GM21576 (cell line): ENCODE data around the gene MAPK8IP3.

ENCODE experiments used
- ATAC-seq: cut with Tn5 transposase; IDR thresholded peaks from one replicate; pipeline ENCODE4 v1.9.1; 2021; ENCODE audit warnings: mild to moderate bottlenecking, moderate library complexity; ENCODE audit not compliant: unreplicated experiment

Gene MAPK8IP3

DNA sequence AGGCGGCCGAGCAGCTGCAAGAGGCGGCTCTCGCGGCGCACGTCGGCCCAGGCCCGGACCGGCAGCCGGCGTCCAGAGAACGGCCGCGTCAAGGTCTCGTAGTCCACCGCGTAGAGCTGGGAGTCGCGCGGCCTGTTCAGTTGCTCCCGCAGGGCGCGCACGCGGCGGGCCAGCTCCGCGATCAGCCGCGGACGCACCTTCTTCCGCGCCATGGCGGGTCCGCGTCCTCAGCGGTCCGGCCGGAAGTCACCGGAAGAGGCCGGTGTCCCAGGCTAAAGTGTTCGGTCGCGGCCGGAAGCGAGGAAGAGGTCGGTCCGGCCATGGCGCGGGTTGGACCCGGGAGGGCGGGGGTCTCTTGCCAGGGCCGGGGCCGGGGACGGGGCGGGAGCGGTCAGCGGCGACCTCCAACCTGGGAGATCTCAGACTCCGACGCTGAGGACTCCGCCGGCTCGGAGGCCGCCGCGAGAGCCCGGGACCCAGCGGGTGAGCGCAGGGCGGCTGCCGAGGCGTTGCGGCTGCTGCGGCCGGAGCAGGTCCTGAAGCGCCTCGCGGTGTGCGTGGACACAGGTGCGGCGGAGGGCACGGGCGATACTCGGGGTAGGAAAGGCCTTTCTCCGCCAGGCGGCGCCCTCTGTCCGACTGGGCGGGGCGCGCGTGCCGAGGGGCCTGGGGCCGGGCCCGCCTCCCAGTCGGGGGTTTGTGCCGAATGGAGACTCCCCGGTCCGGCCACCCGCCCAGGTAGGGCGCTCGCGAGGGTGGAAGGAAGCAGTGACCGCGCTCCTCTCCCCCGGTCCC lies 67.1 kb downstream of the MAPK8IP3 start, which contains the start of gene MRPS34:
TSS of gene MRPS34 (minus strand) at position 227 of the 795 bp plus-strand sequence. CDS start at position 212, 15 bp downstream.
- ATAC-seq = peak; percentile 40

DNA sequence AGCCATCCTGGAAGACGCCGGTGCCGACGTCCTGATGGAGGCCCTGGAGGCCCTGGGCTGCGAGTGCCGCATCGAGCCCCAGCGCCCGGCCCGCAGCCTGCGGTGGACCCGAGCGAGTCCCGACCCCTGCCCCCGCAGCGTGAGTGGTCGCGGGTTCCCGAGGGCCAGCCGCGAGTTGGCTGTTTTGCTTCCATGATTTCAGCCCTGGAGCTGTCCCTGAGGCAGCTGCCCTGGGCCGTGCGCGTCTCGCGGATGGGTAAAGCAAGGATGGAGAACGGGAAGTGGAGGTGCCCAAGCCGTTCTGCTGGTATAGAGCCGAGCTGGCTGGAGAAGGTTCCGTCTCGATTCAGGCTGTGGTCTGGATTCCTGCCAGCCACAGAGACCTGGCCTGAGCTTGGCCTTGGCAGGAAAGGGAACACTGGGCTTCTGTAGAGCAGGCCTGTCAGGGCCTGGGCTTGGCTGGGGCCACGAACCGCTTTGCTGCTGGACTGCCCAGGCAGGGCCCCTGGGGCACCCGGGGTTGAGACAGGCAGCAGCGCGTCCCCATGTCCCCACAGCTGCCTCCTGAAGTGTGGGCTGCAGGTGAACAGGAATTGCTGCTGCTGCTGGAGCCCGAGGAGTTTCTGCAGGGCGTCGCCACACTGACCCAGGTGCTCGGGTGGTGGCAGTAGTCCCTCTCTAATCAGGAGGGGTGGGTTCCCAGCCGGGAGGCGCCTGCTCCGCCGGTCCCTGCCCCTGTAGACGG lies 67.9 kb downstream of the MAPK8IP3 start:
- ATAC-seq = no peak

DNA sequence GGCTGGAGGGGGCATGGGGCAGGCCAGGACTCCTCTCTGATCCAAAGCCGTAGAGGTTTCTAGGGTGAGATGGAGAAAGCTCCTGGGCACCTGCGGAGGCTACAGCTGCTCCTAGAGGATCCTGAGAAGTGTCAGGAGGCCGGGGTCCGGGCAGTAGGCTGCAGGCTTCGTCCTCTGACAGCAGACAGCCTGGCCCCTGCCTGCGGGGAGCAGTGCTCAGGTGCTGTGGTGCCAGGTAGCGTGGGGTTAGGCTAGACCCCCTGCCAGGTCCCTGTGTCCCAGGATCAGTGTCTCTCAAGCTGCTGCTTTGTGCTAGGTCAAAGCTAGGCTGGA lies 68.4 kb downstream of the MAPK8IP3 start:
- ATAC-seq = no peak

DNA sequence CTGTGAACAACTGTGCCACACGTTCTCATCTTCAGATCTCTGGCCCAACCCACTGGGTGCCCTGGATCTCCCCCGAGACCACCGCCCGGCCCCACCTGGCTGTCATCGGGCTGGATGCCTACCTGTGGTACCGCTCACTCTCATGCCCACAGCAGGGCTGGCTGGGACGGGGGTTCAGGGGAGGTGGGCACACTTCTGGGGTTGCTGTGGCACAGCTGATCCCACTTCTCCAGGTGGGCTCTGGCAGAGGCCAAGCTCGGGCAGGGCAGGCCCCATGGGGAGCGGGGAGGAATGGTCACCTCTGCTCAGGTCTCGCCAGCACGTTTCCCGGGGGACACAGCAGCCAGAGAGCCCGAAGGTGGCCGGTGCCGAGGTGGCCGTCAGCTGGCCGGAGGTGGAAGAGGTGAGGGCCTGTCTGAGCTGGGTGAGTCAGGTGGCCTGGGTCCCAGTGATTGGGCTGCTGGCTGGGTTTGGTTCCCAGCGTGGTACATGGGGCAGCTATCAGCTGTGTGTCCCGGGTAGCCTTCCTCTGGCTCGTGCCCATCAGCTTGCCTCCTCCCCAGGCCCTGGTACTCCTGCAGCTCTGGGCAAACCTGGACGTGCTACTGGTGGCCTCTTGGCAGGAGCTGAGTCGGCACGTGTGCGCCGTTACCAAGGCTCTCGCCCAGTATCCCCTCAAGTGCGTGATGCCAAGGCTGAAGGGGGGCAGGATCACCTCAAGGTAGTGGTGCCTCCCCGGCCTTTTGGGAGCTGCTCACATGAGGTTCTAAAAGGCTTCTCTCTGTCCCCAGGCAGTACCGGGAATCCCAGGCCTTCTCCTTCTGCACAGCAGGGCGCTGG lies 69.2 kb downstream of the MAPK8IP3 start:
- ATAC-seq = no peak

DNA sequence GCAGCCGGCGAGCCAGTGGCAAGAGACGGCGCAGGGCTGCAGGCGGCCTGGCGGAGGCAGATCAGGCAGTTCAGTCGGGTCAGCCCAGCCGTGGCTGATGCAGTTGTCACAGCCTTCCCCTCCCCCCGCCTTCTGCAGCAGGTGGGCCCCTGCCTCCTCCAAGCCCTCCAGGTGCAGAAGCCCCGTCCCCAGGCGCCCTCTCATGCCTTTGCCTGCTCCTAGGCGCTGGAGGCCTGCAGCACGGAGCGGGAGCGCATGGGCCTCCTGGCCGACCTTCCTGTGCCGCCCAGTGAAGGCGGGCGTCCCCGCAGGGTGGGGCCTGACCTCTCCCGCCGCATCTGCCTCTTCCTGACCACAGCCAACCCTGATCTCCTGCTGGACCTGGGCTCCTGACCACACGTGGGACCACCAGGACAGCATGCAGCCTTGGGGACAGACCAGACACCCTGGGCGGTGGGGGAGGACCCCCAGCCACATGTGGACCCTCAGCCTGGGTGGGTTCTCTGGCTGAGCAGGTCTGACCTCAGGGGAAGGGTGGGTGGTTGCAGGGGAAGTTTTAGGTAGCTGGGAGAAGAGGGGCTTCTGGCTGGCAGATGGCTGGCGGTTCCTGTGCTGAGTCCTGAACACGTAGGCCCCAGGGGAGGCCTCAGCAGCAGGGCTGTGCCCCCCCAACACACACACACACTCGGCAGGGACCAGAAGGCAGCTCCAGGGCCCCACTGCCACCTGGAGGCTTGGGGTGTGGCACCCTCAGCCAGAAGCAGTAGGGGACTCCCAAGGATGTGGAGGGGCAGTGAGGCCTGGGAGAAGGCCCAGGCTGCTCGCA lies 70.1 kb downstream of the MAPK8IP3 start:
- ATAC-seq = no peak

DNA sequence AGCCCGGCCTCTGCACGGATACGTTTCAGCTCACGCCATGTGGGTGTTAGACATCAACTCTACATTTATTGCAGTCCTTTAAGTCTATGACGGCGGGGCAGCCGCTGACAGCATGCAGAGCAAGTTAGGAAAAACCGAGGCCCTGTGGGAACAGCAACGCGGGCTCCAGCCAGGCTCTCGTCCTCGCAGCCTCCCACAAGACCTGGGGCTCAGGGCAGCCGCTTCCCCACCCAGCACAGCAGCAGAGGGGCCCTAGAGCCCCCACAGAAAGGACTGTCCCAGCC lies 70.6 kb downstream of the MAPK8IP3 start:
- no peak for ATAC-seq

DNA sequence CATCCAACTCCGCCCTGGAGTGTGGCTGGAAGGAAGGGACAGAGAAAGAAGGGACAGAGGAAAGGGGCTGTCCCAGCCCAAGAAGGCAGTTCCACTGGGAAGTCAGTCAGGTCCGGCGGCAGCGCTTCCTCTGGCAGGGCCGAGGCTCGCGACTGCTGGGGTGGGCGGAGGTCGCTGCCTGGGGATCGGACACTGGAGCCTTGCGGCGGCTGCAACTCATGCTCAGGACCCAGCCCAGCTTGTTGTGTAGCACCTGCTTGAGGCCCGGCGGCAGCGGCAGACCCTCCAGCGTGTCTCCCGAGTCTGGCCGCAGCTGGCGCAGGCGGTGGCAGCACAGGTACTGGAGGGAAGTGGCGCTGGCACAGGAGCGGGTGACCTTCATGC lies 71.0 kb downstream of the MAPK8IP3 start:
- no peak for ATAC-seq

DNA sequence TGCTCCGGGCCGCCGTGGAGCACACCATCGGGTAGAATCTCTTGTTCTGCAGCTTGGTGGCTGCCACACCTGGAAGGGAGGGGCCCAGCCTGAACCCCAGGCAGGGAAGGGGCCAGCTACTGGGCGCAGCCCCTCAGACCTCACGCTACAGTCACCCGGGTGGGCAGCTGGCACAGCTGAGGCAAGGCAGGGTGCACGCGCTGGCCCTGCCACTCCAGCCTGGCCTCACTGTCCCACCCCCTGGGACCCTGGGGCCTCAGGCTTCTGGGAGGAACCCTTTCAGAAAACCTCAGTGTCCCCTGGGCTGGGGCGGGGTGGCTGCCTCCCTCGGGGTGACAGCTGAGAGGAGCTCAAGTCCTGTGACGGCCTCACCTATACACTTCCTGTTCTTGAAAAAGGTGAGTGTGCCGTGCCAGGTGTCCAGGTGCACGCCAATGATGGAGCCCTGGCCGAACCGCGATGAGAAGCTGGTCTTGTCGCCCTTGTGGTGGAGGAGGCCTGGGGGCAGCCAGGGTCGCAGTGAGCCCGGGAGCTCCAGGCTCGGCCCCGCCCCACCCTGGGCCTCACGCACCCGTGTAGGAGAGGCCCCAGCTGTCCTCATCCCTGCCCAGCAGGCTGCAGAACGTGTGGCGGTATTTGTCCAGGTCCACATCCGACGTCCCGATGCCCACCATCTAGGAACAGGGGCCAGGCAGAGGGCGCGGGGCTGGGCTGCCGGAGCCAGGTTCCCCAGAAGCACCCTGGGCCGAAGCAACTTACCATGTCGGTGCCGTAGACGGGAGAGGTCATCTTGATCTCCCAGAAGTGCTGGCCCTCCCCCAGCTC lies 71.6 kb downstream of the MAPK8IP3 start:
- ATAC-seq = no peak

DNA sequence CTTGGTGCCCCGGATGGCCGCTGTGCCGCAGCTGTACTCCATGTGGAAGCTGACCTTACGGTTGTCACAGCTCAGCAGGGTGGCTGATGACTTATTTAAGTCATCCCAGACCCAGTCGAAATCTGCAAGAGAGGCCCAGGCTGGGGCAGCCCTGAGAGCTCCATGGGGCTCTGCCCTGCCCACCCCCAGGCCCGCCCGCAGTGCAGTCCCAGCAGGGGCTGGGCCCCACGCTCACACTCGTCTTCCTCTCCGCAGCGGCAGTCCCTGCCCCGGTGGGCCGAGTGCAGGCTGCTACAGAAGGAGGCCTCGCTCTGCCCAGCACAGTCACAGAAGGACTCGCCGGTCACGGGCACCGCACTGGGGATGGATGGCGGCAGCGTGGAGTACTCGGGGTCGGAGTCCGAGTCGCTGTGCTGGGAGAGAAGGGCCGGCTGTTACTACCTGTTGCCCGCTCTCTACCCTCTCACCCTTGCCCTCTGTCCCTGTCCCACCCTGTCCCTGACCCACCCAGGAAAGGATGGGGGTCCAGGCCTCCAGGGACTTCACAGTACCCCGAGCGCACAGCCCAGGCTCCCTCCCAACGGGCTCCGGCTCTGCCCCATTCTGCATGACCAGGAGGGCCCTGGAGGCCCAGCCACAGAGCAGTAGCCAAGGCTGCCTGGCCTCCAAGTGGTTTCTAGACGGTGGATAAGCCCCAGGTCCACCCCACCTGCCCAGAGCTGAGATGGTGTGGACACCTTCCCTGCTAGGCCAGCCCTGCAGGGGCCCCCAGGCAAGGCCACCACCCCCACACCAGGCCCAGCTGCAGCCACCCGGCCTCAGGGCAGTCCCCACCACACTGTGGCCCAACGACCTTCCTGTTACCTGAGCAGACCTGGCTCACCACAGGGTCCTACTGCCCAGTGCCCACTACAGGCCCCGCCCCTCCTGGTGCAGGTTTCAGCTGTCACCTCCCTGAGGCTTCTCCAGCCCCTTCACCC lies 72.5 kb downstream of the MAPK8IP3 start:
- no peak for ATAC-seq

DNA sequence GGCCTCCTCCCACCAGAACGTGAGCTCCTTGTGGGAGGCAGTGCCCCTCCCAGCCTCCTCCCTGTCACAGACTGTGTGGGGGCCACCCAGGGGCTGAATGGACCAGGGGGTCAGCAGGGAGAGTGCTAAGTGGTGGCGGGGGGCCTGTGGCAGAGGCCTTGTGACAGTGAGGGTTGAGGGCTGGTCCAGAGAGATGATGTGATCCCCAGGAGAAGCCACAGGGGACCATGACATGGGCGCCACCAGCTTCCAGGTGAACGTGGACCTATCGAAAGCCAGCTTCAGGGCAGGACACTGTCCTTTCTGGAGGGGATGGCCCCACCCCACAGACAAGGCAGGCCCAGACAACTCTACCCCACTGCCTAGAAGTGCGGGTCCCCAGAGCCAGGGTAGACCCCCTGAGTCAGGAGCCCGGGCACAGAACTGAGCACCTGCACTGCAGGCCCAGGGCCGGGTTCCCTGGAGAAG lies 73.3 kb downstream of the MAPK8IP3 start:
- no peak for ATAC-seq

DNA sequence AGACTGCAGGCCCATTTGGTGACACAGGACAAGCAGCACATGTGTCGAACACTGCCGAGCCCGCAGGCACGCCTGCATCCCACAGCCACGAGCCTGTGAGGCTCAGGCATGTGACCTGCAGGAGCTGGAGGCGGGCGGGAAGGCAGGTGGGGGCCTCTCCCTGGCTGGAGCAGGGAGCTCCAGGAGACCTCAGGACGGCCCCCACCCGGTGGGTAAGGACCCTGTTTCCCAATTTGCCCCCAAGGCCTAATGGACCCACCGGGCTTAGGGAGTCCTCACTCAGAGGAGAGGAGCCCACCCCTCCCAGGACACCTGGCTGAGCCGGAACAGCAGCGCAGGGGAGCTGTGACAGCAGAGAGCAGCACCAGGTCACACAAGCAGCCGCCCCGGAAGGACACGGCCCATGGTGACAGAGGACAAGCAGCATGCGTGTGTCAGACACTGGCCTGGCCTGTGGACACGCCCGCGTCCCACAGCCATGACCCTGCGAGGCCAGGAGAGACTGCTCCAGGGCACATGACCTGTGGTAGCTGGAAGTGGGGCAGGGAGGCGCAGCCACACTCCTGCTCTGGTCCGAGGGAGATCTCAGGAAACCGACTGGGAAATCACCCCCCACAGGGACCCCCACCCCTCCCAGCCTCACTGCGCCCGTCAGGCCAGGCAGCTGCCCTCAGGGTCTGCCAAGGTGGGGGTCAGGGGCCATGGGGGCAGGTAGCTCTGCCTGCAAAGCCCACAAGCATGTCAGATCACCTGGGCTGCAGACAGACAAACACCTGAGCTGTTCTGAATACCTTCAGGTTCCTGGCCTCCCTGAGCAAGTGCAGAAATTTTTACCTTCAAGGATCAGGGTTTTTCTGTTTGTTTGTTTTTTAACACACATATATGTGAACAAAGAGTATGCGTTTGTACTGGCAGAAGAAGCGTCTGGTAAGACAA lies 74.0 kb downstream of the MAPK8IP3 start:
- no peak for ATAC-seq

DNA sequence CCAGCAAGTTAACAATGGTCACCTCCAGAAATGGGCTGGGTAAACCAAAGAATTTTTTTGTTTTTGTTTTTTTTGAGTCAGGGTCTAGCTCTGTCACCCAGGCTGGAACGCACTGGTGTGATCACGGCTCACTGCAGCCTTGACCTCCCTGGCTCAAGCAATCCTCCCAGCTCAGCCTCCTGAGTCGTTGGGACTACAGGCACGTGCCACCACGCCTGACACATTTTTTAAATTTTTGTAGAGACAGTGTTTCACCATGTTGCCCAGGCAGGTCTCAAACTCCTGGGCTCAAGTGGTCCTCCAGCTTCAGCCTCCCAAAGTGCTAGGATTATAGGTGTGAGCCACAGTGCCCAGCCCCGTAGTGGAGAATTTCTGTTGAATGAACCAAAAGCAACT lies 74.7 kb downstream of the MAPK8IP3 start:
- ATAC-seq = no peak

DNA sequence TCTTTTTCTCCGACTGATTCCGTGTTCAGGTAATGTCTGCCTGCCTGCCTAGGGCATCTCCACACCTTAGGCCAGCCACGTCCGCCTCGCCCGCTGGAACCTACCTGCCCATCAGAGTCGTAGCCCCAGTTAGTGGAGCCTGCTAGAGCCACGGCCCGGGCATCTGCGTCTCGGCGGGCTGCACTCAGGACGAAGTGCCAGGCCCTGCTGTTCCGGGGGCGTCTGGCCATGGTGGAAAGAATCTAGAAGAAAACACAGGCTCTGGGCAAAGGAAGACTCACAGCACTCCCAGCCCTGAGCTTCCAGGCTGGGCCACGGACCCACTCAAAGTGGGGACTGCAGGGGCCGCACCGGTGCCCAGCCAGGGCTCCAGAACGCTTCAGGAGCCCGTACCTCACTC lies 75.3 kb downstream of the MAPK8IP3 start:
- no peak for ATAC-seq

DNA sequence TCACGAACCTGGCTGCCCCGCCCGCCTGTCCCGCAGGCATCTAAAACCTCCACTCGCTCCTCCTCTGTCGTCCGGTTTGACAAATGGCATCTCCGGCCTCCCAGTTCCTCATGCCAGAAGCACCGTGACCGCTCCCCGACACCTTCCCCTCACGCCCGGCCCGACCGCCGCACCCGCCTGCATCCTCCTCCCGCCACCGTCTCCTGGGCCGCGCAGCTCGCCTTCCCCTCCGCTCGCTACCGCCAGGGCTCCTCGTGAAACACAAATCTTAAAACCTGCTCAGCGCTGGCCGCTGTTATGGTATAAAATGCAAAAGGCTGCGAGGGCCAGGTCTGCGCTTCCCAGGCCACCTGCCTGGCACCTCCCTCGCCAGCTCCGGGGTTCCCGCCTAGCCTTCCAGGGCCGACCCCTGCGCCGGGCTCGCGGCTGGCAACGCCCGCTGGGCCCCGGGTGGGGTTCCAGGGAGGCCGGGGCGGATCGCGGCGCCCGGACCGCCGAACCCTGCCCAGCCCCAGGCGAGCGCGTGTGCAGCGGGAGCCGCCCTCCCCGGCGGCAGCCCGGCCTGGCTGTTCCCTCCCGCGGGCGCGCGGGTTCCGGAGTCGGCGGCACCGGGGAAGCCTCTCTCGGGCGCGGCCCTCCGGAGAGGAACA lies 75.9 kb downstream of the MAPK8IP3 start:
- ATAC-seq = peak; percentile 3

DNA sequence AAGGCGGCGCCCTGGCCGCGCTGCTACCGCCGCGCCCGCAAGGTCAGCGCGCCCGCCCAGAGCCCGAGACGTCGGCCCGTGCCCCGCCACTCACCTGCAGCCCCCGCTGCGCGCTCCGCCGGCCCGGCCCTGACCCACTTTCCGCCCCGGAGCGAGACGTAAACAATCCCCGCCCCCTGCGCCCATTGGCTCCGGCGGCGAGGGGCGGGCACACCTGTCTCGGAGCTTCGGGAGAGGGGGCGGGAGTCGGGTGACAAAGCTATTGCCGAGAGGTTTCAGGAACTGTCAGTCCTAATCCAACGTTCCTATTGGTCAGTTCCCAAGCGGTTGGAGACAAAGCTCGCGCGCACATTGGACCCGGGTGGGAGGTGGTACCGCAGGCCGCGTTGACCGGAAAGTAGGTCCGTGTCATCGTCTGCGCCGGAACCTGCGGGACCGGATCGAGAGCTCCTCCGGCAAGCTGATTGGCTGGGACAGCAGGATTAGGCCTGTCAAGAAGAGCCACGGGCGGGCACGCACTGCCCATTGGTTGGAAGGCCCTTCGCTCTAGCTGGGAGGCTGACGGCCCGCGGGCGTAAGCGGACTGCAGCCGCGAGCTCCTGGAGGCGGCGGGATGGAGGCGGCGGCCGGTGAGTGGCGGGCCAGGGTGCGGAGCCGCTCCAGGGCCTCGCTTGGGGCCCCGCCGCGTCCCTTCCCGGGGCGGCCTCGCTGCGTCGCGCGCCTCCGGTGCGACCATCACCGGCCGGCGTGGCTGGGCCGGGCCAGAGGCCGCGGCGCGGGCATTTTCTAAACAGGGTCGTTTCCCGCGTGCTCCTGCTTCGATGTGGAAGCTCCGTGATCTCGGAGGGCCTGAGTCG lies 76.6 kb downstream of the MAPK8IP3 start, which contains the start of the genes NUBP2 and SPSB3:
TSS of gene NUBP2 (plus strand) at position 553 of the 857 bp plus-strand sequence. CDS start at position 614, 61 bp downstream.
TSS of gene SPSB3 (minus strand) at position 164 of the 857 bp plus-strand sequence. CDS start 1,088 bp downstream, outside the sequence.
- peak; percentile 80 for ATAC-seq
